ENCODE data around the gene UBP1. TPM values are rescaled to one million over a fixed set of nuclear protein-coding genes. Genes with fewer than 3 reads are reported as not detected.
A peak's percentile ranks its signal among the peaks of the same experiment; 100 is the strongest.

Gene UBP1
- total RNA-seq, 1 donor from 2014 or later = 78.1 TPM

DNA sequence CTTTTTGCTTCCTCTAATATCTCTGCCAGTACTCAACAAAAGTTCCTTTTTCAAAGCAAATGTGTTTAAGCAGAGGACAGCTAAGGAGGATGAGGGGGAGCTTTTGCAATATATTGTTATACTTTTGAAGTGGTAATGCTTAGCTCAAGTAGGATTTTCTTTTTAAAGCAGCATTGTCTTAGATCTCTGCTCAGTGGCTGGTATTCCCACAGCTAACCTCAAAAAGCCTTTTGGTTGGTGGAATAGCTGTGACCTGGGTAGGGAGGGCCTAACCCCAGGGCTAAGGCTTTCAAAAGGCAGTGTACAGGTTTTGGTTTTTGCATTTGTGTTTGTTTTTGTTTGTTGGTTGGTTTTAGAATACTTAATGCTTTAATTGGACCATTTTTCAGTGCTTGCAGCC is 76.1 kb downstream of the UBP1 start:
- H3K4me3 Mint-ChIP-seq (ENCODE audit: low read depth) = no peak overlapping the region
- no peaks in the 10 kb centered on the region for H3K27me3 Mint-ChIP-seq
- H3K9me3 Mint-ChIP-seq (ENCODE audit: low read depth) = no peaks in the 10 kb centered on the region
- DNase-seq (ENCODE audit: low spot score, unreplicated experiment) = no peak
- no peak overlapping the region for H3K27ac Mint-ChIP-seq
- TF ChIP-seq, protein P1, sequence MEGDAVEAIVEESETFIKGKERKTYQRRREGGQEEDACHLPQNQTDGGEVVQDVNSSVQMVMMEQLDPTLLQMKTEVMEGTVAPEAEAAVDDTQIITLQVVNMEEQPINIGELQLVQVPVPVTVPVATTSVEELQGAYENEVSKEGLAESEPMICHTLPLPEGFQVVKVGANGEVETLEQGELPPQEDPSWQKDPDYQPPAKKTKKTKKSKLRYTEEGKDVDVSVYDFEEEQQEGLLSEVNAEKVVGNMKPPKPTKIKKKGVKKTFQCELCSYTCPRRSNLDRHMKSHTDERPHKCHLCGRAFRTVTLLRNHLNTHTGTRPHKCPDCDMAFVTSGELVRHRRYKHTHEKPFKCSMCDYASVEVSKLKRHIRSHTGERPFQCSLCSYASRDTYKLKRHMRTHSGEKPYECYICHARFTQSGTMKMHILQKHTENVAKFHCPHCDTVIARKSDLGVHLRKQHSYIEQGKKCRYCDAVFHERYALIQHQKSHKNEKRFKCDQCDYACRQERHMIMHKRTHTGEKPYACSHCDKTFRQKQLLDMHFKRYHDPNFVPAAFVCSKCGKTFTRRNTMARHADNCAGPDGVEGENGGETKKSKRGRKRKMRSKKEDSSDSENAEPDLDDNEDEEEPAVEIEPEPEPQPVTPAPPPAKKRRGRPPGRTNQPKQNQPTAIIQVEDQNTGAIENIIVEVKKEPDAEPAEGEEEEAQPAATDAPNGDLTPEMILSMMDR (IDR thresholded peaks at IDR 0.05; ENCODE audit: unreplicated experiment) = no peak
- peaks cover 4% of the 10 kb centered on the region for H3K36me3 Mint-ChIP-seq (ENCODE audit: insufficient read depth)
- peaks cover 14% of the 10 kb centered on the region for H3K4me1 Mint-ChIP-seq (ENCODE audit: low read depth)

DNA sequence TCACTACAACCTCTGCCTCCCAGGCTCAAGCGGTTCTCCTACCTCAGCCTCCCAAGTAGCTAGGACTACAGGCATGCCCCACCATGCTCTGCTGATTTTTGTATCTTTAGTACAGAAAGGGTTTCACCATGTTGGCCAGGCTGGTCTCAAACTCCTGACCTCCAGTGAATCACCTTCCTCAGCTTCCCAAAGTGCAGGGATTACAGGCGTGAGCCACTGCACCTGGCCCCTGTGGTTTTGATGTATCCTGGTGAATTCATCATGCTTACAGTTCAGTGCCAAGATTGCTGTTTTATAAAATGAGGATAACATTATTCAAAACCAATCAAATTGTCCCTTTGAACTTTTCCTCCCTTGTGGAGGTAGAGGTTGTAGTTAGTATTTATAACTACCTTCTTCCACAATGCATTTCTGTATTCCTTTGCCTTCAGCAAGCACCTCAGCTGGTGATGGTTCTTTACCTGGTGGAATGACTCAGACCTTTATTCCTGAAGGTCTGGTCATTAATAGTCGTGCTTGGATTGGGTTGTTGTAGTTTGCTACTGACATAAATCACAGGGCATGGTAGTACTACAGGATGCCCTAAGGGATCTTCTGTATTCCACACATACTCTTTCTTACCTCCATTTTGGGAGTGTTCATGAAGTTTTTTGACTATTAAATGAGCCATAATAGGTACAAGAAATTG is 76.9 kb downstream of the UBP1 start:
- Mint-ChIP-seq H3K9me3 (ENCODE audit: low read depth) (no peaks in the 10 kb centered on the region), H3K27me3 (no peaks in the 10 kb centered on the region), H3K4me3 (ENCODE audit: low read depth) (no peak overlapping the region), H3K36me3 (ENCODE audit: insufficient read depth) (peaks cover 4% of the 10 kb centered on the region), H3K4me1 (ENCODE audit: low read depth) (peaks cover 18% of the 10 kb centered on the region), H3K27ac (no peak overlapping the region)
- TF ChIP-seq, protein P1 (IDR thresholded peaks at IDR 0.05; ENCODE audit: unreplicated experiment) = no peak
- no peak for DNase-seq (ENCODE audit: low spot score, unreplicated experiment)

DNA sequence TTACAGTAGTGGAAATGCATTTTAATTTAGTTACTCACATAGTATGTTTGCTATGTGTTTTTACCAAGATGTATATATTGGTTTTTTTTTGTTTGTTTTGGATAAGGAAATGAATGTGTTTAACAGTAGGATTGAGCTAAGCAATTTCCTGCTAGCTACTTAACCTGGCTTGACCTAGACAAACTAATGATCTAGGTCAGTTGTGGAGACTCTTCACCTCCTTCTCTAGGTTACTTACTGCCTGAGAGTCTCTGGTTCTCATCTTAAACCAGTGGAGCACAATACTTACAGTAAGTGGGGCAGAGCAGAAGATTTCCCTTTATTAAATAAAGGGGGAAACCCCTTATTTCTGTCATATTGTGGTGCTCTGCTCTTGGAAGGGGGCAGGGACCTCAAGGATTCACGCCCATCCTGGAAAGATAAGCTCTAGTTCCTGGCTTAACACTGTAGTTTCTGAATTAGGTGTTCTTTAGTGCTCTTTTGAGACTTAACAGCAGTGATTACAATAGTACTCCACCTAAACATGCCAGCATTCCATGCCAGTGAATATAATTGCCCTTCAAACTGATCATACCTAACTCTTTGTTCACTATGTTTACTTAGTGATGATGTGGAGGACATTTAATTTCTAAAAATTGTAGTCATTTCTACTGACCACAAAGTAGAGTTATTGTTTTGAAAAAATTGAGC is 79.9 kb downstream of the UBP1 start:
- H3K9me3 Mint-ChIP-seq (ENCODE audit: low read depth) = no peaks in the 10 kb centered on the region
- H3K36me3 Mint-ChIP-seq (ENCODE audit: insufficient read depth) = no peaks in the 10 kb centered on the region
- TF ChIP-seq, protein P1 (IDR thresholded peaks at IDR 0.05; ENCODE audit: unreplicated experiment) = no peak
- DNase-seq (ENCODE audit: low spot score, unreplicated experiment) = no peak
- H3K4me3 Mint-ChIP-seq (ENCODE audit: low read depth) = no peak overlapping the region
- H3K27ac Mint-ChIP-seq = no peak overlapping the region
- H3K4me1 Mint-ChIP-seq (ENCODE audit: low read depth) = peaks cover 36% of the 10 kb centered on the region
- H3K27me3 Mint-ChIP-seq = no peaks in the 10 kb centered on the region

DNA sequence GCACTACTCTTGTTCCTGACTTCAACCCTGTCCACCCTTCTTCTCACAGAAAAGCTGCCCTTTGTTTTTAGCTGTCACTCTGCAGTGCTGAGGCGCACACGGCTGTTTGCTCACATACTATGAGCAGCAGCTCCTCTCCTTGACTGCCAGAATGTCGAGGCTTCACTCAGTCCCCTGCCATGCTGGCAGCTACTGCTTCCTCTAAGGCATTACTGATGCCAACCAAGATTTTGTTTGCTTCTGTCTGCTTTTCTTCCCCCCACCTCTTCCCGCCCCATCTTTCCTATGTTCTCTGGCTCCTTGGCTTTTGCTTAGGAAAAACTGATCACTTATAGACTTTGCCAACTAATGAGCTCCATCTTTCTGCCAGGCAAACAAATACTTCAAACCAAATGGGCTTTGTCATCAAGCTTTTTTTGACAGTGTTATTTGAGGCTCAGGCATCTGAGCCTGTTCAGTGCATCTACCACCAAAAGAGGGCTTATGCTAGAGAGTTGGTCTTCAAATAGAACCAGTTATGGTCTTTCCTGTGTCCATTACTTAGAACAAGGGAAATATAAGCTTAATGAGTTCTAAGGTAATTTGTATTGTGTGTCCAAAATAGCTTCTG is 81.9 kb downstream of the UBP1 start:
- H3K4me1 Mint-ChIP-seq (ENCODE audit: low read depth) = peaks cover 39% of the 10 kb centered on the region
- TF ChIP-seq, protein P1 (IDR thresholded peaks at IDR 0.05; ENCODE audit: unreplicated experiment) = no peak
- no peaks in the 10 kb centered on the region for H3K36me3 Mint-ChIP-seq (ENCODE audit: insufficient read depth)
- no peaks in the 10 kb centered on the region for H3K27me3 Mint-ChIP-seq
- H3K9me3 Mint-ChIP-seq (ENCODE audit: low read depth) = no peaks in the 10 kb centered on the region
- DNase-seq (ENCODE audit: low spot score, unreplicated experiment) = no peak
- peak overlapping the region; percentile 8 for H3K27ac Mint-ChIP-seq
- no peak overlapping the region for H3K4me3 Mint-ChIP-seq (ENCODE audit: low read depth)

DNA sequence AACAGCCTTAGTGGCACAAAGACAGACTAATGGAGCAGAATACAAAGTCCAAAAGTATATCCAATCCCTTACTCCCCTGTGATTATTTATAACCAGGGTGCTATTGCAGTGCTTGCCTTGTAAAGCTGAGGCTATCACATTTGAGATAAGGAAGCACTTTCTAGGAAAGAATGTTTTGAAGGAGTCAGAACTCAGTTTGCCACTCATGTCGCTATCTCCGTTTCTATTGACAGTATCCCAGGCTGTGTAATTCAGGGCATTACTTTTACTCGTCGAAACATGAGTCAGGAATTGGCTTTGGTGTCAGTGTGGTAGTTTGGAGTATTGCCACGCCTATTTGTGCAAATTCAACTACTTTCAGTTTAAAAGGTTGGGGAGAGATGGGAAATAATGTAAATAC is 84.6 kb downstream of the UBP1 start:
- no peaks in the 10 kb centered on the region for H3K36me3 Mint-ChIP-seq (ENCODE audit: insufficient read depth)
- H3K27me3 Mint-ChIP-seq = no peaks in the 10 kb centered on the region
- H3K4me1 Mint-ChIP-seq (ENCODE audit: low read depth) = peaks cover 39% of the 10 kb centered on the region
- H3K27ac Mint-ChIP-seq = peak overlapping the region; percentile 2
- H3K4me3 Mint-ChIP-seq (ENCODE audit: low read depth) = no peak overlapping the region
- H3K9me3 Mint-ChIP-seq (ENCODE audit: low read depth) = no peaks in the 10 kb centered on the region
- TF ChIP-seq, protein P1 (IDR thresholded peaks at IDR 0.05; ENCODE audit: unreplicated experiment) = no peak
- DNase-seq (ENCODE audit: low spot score, unreplicated experiment) = no peak

All from progenitor cell of endocrine pancreas (in vitro differentiated cells).